IMR-90 (cell line): ENCODE data around the gene COX8C. TPM values are rescaled to one million over a fixed set of nuclear protein-coding genes. Genes with fewer than 3 reads are reported as not detected.

ENCODE experiments used
- ATAC-seq: fragments of 200-7000 bp; cut with Tn5 transposase; 2 replicates; pipeline ENCODE4 v1.9.1; 2020; ENCODE audit warnings: low read depth, mild to moderate bottlenecking, moderate library complexity
- BruUV-seq: library from RNA; stranded (reverse); fragments of 400-500 nt; replicated peaks from 2 replicates; lab custom pipeline; 2021; lab: Mats Ljungman, UMichigan
- CTCF ChIA-PET: fragments of 300-600 bp; formaldehyde crosslinking; extraction: SDS; loops from one replicate; lab custom pipeline; 2021; ENCODE audit warnings: antibody characterized with exemption; lab: Yijun Ruan, JAX
- POLR2A ChIA-PET: fragments of 300-600 bp; sonication (Branson Sonifier 250); formaldehyde crosslinking; loops from one replicate; lab custom pipeline; 2022; ENCODE audit warnings: antibody characterized with exemption; ENCODE audit not compliant: unreplicated experiment; lab: Charles Lee
- DNase-seq: peaks from one replicate; pipeline ENCODE4 v3.0.0; 2013
- H2AFZ ChIP-seq: replicated peaks from 2 replicates; pipeline ENCODE3; 2013; ENCODE audit warnings: low read length, mild to moderate bottlenecking; ENCODE audit not compliant: poor library complexity
- H2AK5ac ChIP-seq: 2 replicates; pipeline ENCODE4 v1.6.1; 2013; ENCODE audit warnings: low read depth, low read length, inconsistent platforms
- H2AK9ac ChIP-seq: replicated peaks from 2 replicates; pipeline ENCODE3; 2013; ENCODE audit warnings: mild to moderate bottlenecking, low read depth, low read length, moderate library complexity; ENCODE audit not compliant: poor library complexity
- H2BK120ac ChIP-seq: 2 replicates; pipeline ENCODE4 v1.6.1; 2013; ENCODE audit warnings: low read depth, low read length, inconsistent platforms
- H2BK15ac ChIP-seq: 3 replicates; pipeline ENCODE4 v1.6.1; 2013; ENCODE audit warnings: low read depth, low read length, inconsistent platforms
- H2BK20ac ChIP-seq: 2 replicates; pipeline ENCODE4 v1.6.1; 2013; ENCODE audit warnings: low read depth, mild to moderate bottlenecking, inconsistent platforms, low read length, moderate library complexity
- H2BK5ac ChIP-seq: 2 replicates; pipeline ENCODE4 v1.6.1; 2013; ENCODE audit warnings: mild to moderate bottlenecking, low read depth, low read length, inconsistent platforms; ENCODE audit not compliant: poor library complexity, severe bottlenecking
- H3K14ac ChIP-seq: replicated peaks from 2 replicates; pipeline ENCODE4 v1.6.1; 2013; ENCODE audit warnings: low read depth, low read length, inconsistent platforms
- H3K18ac ChIP-seq: 2 replicates; pipeline ENCODE4 v1.6.1; 2013; ENCODE audit warnings: low read depth, low read length, control low read depth
- H3K23ac ChIP-seq: 2 replicates; pipeline ENCODE4 v1.6.1; 2013; ENCODE audit warnings: low read depth, low read length, inconsistent platforms
- H3K27ac ChIP-seq: 2 replicates; pipeline ENCODE4 v1.5.1; 2013; ENCODE audit warnings: mild to moderate bottlenecking, control low read depth, low read length; ENCODE audit not compliant: insufficient read depth
- H3K27me3 ChIP-seq: 2 replicates; pipeline ENCODE4 v1.6.1; 2013; ENCODE audit warnings: low read length; ENCODE audit not compliant: control insufficient read depth, insufficient read depth
- H3K36me3 ChIP-seq: 2 replicates; pipeline ENCODE4 v1.6.1; 2013; ENCODE audit warnings: low read length, mixed read lengths; ENCODE audit not compliant: control insufficient read depth, insufficient read depth
- H3K4ac ChIP-seq: 2 replicates; pipeline ENCODE4 v1.6.1; 2013; ENCODE audit warnings: low read depth, low read length, inconsistent platforms
- H3K4me1 ChIP-seq: 2 replicates; pipeline ENCODE4 v1.6.1; 2013; ENCODE audit warnings: low read length, mixed read lengths; ENCODE audit not compliant: control insufficient read depth, insufficient read depth
- H3K4me2 ChIP-seq: 2 replicates; pipeline ENCODE4 v1.6.1; 2013; ENCODE audit warnings: low read depth, mild to moderate bottlenecking, control low read depth, low read length, moderate library complexity
- H3K4me3 ChIP-seq: 2 replicates; pipeline ENCODE4 v1.5.1; 2013; ENCODE audit warnings: low read depth, mild to moderate bottlenecking, control low read depth, low read length, moderate library complexity; ENCODE audit not compliant: insufficient read depth
- H3K56ac ChIP-seq: 2 replicates; pipeline ENCODE4 v1.6.1; 2013; ENCODE audit warnings: low read length, inconsistent platforms; ENCODE audit not compliant: insufficient read depth; ENCODE audit errors: extremely low read depth
- H3K79me1 ChIP-seq, 2 experiments: 2 replicates each; pipeline ENCODE4 v1.6.1; 2013; ENCODE audit warnings: low read length in 2 of 2, inconsistent platforms in 1 of 2, low read depth in 1 of 2
- H3K9ac ChIP-seq: 2 replicates; pipeline ENCODE4 v1.6.1; 2013; ENCODE audit warnings: low read depth, low read length, control low read depth
- H3K9me1 ChIP-seq: 2 replicates; pipeline ENCODE4 v1.6.1; 2013; ENCODE audit warnings: low read length, inconsistent platforms; ENCODE audit not compliant: insufficient read depth
- H3K9me3 ChIP-seq: 2 replicates; pipeline ENCODE4 v1.6.1; 2013; ENCODE audit warnings: low read length; ENCODE audit not compliant: control insufficient read depth, insufficient read depth
- H4K20me1 ChIP-seq: 2 replicates; pipeline ENCODE4 v1.6.1; 2013; ENCODE audit warnings: low read length, inconsistent platforms; ENCODE audit not compliant: insufficient read depth
- H4K5ac ChIP-seq: 2 replicates; pipeline ENCODE4 v1.6.1; 2013; ENCODE audit warnings: mild to moderate bottlenecking, low read depth, low read length, control low read depth
- H4K8ac ChIP-seq, 2 experiments: 2 replicates each; pipeline ENCODE4 v1.6.1; 2013; ENCODE audit warnings: low read depth in 2 of 2, low read length in 2 of 2, control low read depth in 1 of 2, inconsistent platforms in 1 of 2
- H4K91ac ChIP-seq: 2 replicates; pipeline ENCODE4 v1.6.1; 2013; ENCODE audit warnings: low read depth, low read length, inconsistent platforms; ENCODE audit not compliant: insufficient read depth
- CEBPB ChIP-seq: IDR thresholded peaks from 2 replicates; pipeline ENCODE4 v1.6.1; 2012; ENCODE audit warnings: low read depth, low read length, improper control_type of control experiment
- CHD1 ChIP-seq: IDR thresholded peaks from 2 replicates; pipeline ENCODE4 v1.6.1; 2012; ENCODE audit warnings: low read depth, low read length, improper control_type of control experiment
- CTCF ChIP-seq: conservative IDR thresholded peaks from 2 replicates; pipeline ENCODE4 v1.5.1; 2012; ENCODE audit warnings: mild to moderate bottlenecking, low read depth, low read length, improper control_type of control experiment
- ELK1 ChIP-seq: fragments of 150-350 bp; IDR thresholded peaks from 2 replicates; pipeline ENCODE4 v1.6.1; 2016; ENCODE audit warnings: low read depth, mild to moderate bottlenecking, low read length, moderate library complexity, borderline replicate concordance
- FOS ChIP-seq: fragments of 150-350 bp; IDR thresholded peaks from 2 replicates; pipeline ENCODE4 v1.6.1; 2016; ENCODE audit warnings: low read depth, low read length
- MXI1 ChIP-seq: IDR thresholded peaks from 2 replicates; pipeline ENCODE4 v1.6.1; 2012; ENCODE audit warnings: low read depth, mild to moderate bottlenecking, low read length, moderate library complexity, borderline replicate concordance
- NFE2L2 ChIP-seq: fragments of 150-350 bp; IDR thresholded peaks from 2 replicates; pipeline ENCODE4 v1.6.1; 2016; ENCODE audit warnings: low read depth, mild to moderate bottlenecking, low read length
- RFX5 ChIP-seq: IDR thresholded peaks from 2 replicates; pipeline ENCODE4 v1.8.0; 2012; ENCODE audit warnings: low read depth, mild to moderate bottlenecking, low read length, moderate library complexity
- SMC3 ChIP-seq: fragments of 150-350 bp; IDR thresholded peaks from 2 replicates; pipeline ENCODE4 v1.6.1; 2016; ENCODE audit warnings: low read depth, mild to moderate bottlenecking, antibody characterized with exemption, low read length, moderate library complexity
- USF2 ChIP-seq: fragments of 150-350 bp; IDR thresholded peaks from 2 replicates; pipeline ENCODE4 v1.6.1; 2017; ENCODE audit warnings: mild to moderate bottlenecking, antibody characterized with exemption, low read length, low read depth
- WGBS, 2 experiments: methylation state at CpG; one replicate each; pipeline versions ENCODE4 v1.1.5 to v1.1.7; 2013; ENCODE audit warnings: missing lambda C conversion rate in 2 of 2; ENCODE audit not compliant: insufficient read length in 1 of 2; ENCODE audit errors: extremely low coverage in 2 of 2; 5-methylcytosine and 5-hydroxymethylcytosine counted together
- dilution Hi-C: fragments of 300-500 bp; cut with HindIII; formaldehyde crosslinking; loops from one replicate; pipeline ENCODE4 v1.14.3; 2018; ENCODE audit warnings: low sequenced_read_pairs; ENCODE audit not compliant: unreplicated experiment
- in situ Hi-C: fragments of 300-500 bp; cut with MboI; formaldehyde crosslinking; loops from 3 replicates; pipeline ENCODE4 v1.14.3; 2019; ENCODE audit warnings: low sequenced_read_pairs, inconsistent platforms, mixed read lengths
- intact Hi-C: fragments of 100-400 bp; cut with micrococcal nuclease; formaldehyde crosslinking; loops from 2 replicates; pipeline ENCODE4 v1.10.0; 2022
- polyA plus RNA-seq, 3 experiments: library from polyadenylated mRNA; depleted of rRNA; stranded (reverse); fragments of >200 nt; gene quantifications; 2 replicates each; pipeline ENCODE4 v1.2.3, GENCODE V29; 2012; ENCODE audit warnings: low replicate concordance in 1 of 3
- total RNA-seq: library from RNA; depleted of rRNA; stranded (reverse); fragments of >200 nt; gene quantifications from 2 replicates; pipeline ENCODE4 v1.2.3, GENCODE V29; 2012

Gene COX8C
- total and polyA plus RNA-seq, 2 of the 4 experiments (the other 2 are of a cell fraction), result not detected

GRCh38 chr14:93343797-93344196 lies 3.2 kb upstream of the COX8C start:
- no peaks in the 10 kb centered on the region for H3K79me1 ChIP-seq
- H4K8ac ChIP-seq, result no peak overlapping the region
- no peaks in the 10 kb centered on the region for H3K27me3 ChIP-seq
- no peak overlapping the region for H3K27ac ChIP-seq
- no peak overlapping the region for H3K4me3 ChIP-seq
- H2AFZ ChIP-seq, result no peak overlapping the region
- no peaks in the 10 kb centered on the region for H3K4me1 ChIP-seq
- dilution Hi-C loops, result no loop called here
- H4K20me1 ChIP-seq, result no peaks in the 10 kb centered on the region
- H4K5ac ChIP-seq, result no peak overlapping the region
- no peak overlapping the region for H2BK20ac ChIP-seq
- ChIA-PET CTCF (interaction anchor here (0.6 kb wide), 1 partner anchor 93 kb away, joined by 3 read pairs; no protein-coding TSS in a partner anchor), POLR2A (no interaction called here)
- BruUV-seq, result no TSS peak
- H3K4me2 ChIP-seq, result no peak overlapping the region; the same call in 1 of the 2 replicates
- H3K9me3 ChIP-seq, result no peaks in the 10 kb centered on the region
- H3K18ac ChIP-seq, result no peak overlapping the region
- H2AK9ac ChIP-seq, result no peak overlapping the region
- no peak overlapping the region for H2BK15ac ChIP-seq
- in situ Hi-C loops, result no loop called here
- ATAC-seq (no peak), DNase-seq (no peak)
- intact Hi-C loops, result loop anchor here (10.0 kb wide), 1 partner anchor 111 kb away; no protein-coding TSS in a partner anchor
- WGBS, 2 experiments, result no CpG with 5 or more reads among the region's 2 CpGs
- no peak overlapping the region for H2BK120ac ChIP-seq
- no peak overlapping the region for H4K91ac ChIP-seq
- H3K23ac ChIP-seq, result no peak overlapping the region
- H3K36me3 ChIP-seq, result no peaks in the 10 kb centered on the region
- no peak overlapping the region for H3K14ac ChIP-seq
- no peak overlapping the region for H3K4ac ChIP-seq
- H3K9me1 ChIP-seq, result no peaks in the 10 kb centered on the region
- no peak overlapping the region for H2AK5ac ChIP-seq
- H3K9ac ChIP-seq, result no peak overlapping the region
- TF ChIP-seq CHD1 (no peak), ELK1 (no peak), SMC3 (no peak), CEBPB (no peak), USF2 (no peak), FOS (no peak), NFE2L2 (no peak), RFX5 (no peak), CTCF (no peak), MXI1 (no peak)
- no peak overlapping the region for H3K56ac ChIP-seq
- no peak overlapping the region for H2BK5ac ChIP-seq
